Liver (tissue), 3 donors: Measurements from ENCODE around the gene VEPH1.

Source experiments
- EGR1 ChIP-seq, 2 donors: IDR thresholded peaks; 2 replicates each; pipeline ENCODE4 v1.6.1; 2016 to 2018; ENCODE audit warnings: antibody characterized with exemption in 2 of 2, low read depth in 2 of 2
- FOXA1 ChIP-seq: IDR thresholded peaks from 2 replicates; pipeline ENCODE4 v1.6.1; 2016; ENCODE audit warnings: antibody characterized with exemption
- GABPA ChIP-seq, 2 donors: IDR thresholded peaks in 1 of 2; conservative IDR thresholded peaks in 1 of 2; 2 replicates each; pipeline ENCODE4 v1.6.1; 2016; ENCODE audit warnings: antibody characterized with exemption in 2 of 2, mild to moderate bottlenecking in 1 of 2, moderate library complexity in 1 of 2
- RAD21 ChIP-seq, 2 donors: IDR thresholded peaks; 2 replicates each; pipeline ENCODE4 v1.6.1; 2016; ENCODE audit warnings: antibody characterized with exemption in 2 of 2, mild to moderate bottlenecking in 2 of 2
- TAF1 ChIP-seq: conservative IDR thresholded peaks from 2 replicates; pipeline ENCODE4 v1.6.1; 2016; ENCODE audit warnings: antibody characterized with exemption, mild to moderate bottlenecking
- TF ChIP-seq, protein P1 (sequence below): fragments of 150-350 bp; IDR thresholded peaks from 2 replicates; pipeline ENCODE4 v1.5.1; 2017; ENCODE audit warnings: improper control_type of control experiment, low read depth, low read length; ENCODE audit not compliant: missing input control
- TF ChIP-seq, protein P2 (sequence below): IDR thresholded peaks from 2 replicates; pipeline ENCODE4 v1.6.1; 2016; ENCODE audit warnings: antibody characterized with exemption
- TF ChIP-seq, protein P3 (sequence below): IDR thresholded peaks from 2 replicates; pipeline ENCODE4 v1.6.1; 2016; ENCODE audit warnings: antibody characterized with exemption
- TF ChIP-seq, protein P4 (sequence below): IDR thresholded peaks from 2 replicates; pipeline ENCODE4 v1.6.1; 2016; ENCODE audit warnings: antibody characterized with exemption, mild to moderate bottlenecking
- TF ChIP-seq, protein P5 (sequence below): IDR thresholded peaks from 2 replicates; pipeline ENCODE4 v1.6.1; 2016; ENCODE audit warnings: antibody characterized with exemption
- donor health status: healthy.
- donor health status: healthy.

DNA sequence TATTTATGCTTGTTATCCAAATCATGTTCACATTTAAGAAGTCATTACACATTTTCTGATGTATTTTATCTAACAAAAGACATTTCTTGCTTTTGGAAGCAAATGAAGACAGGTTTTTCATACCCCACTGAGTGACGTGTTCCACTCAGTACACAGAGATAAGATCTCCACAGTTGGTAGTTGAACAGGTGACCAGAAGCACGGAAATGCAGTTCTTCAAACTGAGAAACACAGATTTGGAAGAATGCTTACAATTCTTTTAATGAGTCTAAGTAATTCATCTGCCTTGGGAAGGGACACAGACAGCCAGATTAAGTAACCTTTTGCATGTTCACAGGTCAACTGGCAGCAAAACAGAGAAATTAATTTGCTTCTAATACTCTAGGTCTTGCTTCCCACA is 43.5 kb downstream of the VEPH1 start:
- TF ChIP-seq, protein P1, sequence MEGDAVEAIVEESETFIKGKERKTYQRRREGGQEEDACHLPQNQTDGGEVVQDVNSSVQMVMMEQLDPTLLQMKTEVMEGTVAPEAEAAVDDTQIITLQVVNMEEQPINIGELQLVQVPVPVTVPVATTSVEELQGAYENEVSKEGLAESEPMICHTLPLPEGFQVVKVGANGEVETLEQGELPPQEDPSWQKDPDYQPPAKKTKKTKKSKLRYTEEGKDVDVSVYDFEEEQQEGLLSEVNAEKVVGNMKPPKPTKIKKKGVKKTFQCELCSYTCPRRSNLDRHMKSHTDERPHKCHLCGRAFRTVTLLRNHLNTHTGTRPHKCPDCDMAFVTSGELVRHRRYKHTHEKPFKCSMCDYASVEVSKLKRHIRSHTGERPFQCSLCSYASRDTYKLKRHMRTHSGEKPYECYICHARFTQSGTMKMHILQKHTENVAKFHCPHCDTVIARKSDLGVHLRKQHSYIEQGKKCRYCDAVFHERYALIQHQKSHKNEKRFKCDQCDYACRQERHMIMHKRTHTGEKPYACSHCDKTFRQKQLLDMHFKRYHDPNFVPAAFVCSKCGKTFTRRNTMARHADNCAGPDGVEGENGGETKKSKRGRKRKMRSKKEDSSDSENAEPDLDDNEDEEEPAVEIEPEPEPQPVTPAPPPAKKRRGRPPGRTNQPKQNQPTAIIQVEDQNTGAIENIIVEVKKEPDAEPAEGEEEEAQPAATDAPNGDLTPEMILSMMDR: no peak
- TF ChIP-seq GABPA (IDR thresholded peaks at IDR 0.05 in 1 of 2, conservative IDR thresholded peaks at IDR 0.05 in 1 of 2): no peak
- TF ChIP-seq FOXA1: no peak
- TF ChIP-seq EGR1 (IDR thresholded peaks at IDR 0.05; ENCODE audit: low read depth in 2 of 2): no peak
- no peak for TF ChIP-seq RAD21 (IDR thresholded peaks at IDR 0.05)
- TF ChIP-seq, protein P2, sequence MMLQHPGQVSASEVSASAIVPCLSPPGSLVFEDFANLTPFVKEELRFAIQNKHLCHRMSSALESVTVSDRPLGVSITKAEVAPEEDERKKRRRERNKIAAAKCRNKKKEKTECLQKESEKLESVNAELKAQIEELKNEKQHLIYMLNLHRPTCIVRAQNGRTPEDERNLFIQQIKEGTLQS: no peak
- TF ChIP-seq, protein P3, sequence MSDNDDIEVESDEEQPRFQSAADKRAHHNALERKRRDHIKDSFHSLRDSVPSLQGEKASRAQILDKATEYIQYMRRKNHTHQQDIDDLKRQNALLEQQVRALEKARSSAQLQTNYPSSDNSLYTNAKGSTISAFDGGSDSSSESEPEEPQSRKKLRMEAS: no peak
- TF ChIP-seq, protein P4, sequence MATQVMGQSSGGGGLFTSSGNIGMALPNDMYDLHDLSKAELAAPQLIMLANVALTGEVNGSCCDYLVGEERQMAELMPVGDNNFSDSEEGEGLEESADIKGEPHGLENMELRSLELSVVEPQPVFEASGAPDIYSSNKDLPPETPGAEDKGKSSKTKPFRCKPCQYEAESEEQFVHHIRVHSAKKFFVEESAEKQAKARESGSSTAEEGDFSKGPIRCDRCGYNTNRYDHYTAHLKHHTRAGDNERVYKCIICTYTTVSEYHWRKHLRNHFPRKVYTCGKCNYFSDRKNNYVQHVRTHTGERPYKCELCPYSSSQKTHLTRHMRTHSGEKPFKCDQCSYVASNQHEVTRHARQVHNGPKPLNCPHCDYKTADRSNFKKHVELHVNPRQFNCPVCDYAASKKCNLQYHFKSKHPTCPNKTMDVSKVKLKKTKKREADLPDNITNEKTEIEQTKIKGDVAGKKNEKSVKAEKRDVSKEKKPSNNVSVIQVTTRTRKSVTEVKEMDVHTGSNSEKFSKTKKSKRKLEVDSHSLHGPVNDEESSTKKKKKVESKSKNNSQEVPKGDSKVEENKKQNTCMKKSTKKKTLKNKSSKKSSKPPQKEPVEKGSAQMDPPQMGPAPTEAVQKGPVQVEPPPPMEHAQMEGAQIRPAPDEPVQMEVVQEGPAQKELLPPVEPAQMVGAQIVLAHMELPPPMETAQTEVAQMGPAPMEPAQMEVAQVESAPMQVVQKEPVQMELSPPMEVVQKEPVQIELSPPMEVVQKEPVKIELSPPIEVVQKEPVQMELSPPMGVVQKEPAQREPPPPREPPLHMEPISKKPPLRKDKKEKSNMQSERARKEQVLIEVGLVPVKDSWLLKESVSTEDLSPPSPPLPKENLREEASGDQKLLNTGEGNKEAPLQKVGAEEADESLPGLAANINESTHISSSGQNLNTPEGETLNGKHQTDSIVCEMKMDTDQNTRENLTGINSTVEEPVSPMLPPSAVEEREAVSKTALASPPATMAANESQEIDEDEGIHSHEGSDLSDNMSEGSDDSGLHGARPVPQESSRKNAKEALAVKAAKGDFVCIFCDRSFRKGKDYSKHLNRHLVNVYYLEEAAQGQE: no peak
- no peak for TF ChIP-seq TAF1
- TF ChIP-seq, protein P5, sequence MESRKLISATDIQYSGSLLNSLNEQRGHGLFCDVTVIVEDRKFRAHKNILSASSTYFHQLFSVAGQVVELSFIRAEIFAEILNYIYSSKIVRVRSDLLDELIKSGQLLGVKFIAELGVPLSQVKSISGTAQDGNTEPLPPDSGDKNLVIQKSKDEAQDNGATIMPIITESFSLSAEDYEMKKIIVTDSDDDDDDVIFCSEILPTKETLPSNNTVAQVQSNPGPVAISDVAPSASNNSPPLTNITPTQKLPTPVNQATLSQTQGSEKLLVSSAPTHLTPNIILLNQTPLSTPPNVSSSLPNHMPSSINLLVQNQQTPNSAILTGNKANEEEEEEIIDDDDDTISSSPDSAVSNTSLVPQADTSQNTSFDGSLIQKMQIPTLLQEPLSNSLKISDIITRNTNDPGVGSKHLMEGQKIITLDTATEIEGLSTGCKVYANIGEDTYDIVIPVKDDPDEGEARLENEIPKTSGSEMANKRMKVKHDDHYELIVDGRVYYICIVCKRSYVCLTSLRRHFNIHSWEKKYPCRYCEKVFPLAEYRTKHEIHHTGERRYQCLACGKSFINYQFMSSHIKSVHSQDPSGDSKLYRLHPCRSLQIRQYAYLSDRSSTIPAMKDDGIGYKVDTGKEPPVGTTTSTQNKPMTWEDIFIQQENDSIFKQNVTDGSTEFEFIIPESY: no peak
